ENCODE results near the gene TCAF1.

DNA sequence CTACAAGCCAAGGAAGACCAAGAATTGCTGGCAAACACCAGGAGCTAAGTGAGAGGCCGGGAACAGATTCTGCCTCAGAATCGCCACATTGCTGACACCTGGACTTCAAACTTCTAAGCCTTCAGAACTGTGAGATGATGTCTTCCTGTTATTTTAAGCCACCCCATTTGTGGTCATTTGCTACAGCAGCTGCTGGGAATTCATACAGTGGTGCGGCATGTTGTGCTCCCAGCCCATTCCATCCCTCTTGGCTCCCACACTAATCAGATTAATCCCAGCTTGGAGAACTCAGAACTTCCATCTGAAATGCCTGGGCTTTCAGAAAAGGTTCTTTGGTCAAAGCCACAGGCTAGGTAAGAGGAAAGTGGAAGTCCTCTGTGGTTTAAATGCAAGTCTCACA lies 24.9 kb downstream of the TCAF1 start:
- TF ChIP-seq, protein P1, sequence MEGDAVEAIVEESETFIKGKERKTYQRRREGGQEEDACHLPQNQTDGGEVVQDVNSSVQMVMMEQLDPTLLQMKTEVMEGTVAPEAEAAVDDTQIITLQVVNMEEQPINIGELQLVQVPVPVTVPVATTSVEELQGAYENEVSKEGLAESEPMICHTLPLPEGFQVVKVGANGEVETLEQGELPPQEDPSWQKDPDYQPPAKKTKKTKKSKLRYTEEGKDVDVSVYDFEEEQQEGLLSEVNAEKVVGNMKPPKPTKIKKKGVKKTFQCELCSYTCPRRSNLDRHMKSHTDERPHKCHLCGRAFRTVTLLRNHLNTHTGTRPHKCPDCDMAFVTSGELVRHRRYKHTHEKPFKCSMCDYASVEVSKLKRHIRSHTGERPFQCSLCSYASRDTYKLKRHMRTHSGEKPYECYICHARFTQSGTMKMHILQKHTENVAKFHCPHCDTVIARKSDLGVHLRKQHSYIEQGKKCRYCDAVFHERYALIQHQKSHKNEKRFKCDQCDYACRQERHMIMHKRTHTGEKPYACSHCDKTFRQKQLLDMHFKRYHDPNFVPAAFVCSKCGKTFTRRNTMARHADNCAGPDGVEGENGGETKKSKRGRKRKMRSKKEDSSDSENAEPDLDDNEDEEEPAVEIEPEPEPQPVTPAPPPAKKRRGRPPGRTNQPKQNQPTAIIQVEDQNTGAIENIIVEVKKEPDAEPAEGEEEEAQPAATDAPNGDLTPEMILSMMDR (IDR thresholded peaks at IDR 0.05) = no peak
- TF ChIP-seq POLR2AphosphoS5 (IDR thresholded peaks at IDR 0.05) (no peak), EP300 (IDR thresholded peaks at IDR 0.05) (no peak)

Measured in suprapubic skin (tissue), 4 donors.